GM12891 (cell line): ENCODE data around the gene CXXC5.

Experiments
- DNase-seq: peaks from one replicate; pipeline ENCODE4 v3.0.0; 2011; ENCODE audit warnings: low spot score; ENCODE audit not compliant: insufficient read length
- FAIRE-seq: peaks from 2 replicates; lab custom pipeline; 2011; peaks lifted over from hg19 to GRCh38; lab: Jason Lieb, UNC
- PAX5 ChIP-seq: IDR thresholded peaks from 2 replicates; pipeline ENCODE4 v1.6.1; 2011; ENCODE audit warnings: low read length, moderate library complexity, mild to moderate bottlenecking; ENCODE audit not compliant: insufficient read depth, severe bottlenecking
- POLR2A ChIP-seq: IDR thresholded peaks from 2 replicates; pipeline ENCODE4 v1.6.1; 2011; ENCODE audit warnings: low read depth, low read length, control low read depth
- POLR2AphosphoS5 ChIP-seq: IDR thresholded peaks from 2 replicates; pipeline ENCODE4 v1.6.1; 2011; ENCODE audit warnings: low read depth, low read length, control low read depth
- POU2F2 ChIP-seq: IDR thresholded peaks from 2 replicates; pipeline ENCODE4 v1.6.1; 2011; ENCODE audit warnings: low read depth, mild to moderate bottlenecking, control low read depth, low read length, moderate library complexity
- SPI1 ChIP-seq: IDR thresholded peaks from 2 replicates; pipeline ENCODE4 v1.6.1; 2011; ENCODE audit warnings: low read depth, low read length, control low read depth
- TAF1 ChIP-seq: IDR thresholded peaks from 2 replicates; pipeline ENCODE4 v1.6.1; 2011; ENCODE audit warnings: low read depth, low read length, control low read depth

The CXXC5 gene

GRCh38 chr5:139631520-139632165, 16.5 kb upstream of the CXXC5 start:
- TF ChIP-seq PAX5, result no peak
- TF ChIP-seq POU2F2, result no peak
- no peak for TF ChIP-seq POLR2AphosphoS5
- no peak for TF ChIP-seq SPI1
- no peak for TF ChIP-seq TAF1
- no peak for TF ChIP-seq POLR2A
- DNase-seq, result no peak
- no peak for FAIRE-seq

- FAIRE-seq, result peak; percentile 96
- no peak for DNase-seq
- TF ChIP-seq TAF1 (no peak), POLR2AphosphoS5 (no peak), POU2F2 (peak; percentile 87)
Observed at GRCh38 chr5:139633295-139634027, 14.7 kb upstream of the CXXC5 start.

- FAIRE-seq, result no peak
- TF ChIP-seq POLR2A, result no peak
- no peak for TF ChIP-seq SPI1
- no peak for TF ChIP-seq TAF1
- TF ChIP-seq POLR2AphosphoS5, result no peak
- TF ChIP-seq PAX5, result no peak
- TF ChIP-seq POU2F2, result no peak
Observed at GRCh38 chr5:139634028-139634325, 14.2 kb upstream of the CXXC5 start.

GRCh38 chr5:139634541-139634940, 13.6 kb upstream of the CXXC5 start:
- no peak for TF ChIP-seq POU2F2
- no peak for DNase-seq
- no peak for FAIRE-seq

More at GRCh38 chr5:139634028-139634325, 14.2 kb upstream of the CXXC5 start:
- DNase-seq, result no peak

GRCh38 chr5:139635191-139635590, 13.0 kb upstream of the CXXC5 start:
- FAIRE-seq, result no peak
- TF ChIP-seq SPI1 (no peak), POU2F2 (no peak), POLR2A (no peak), PAX5 (no peak), TAF1 (no peak), POLR2AphosphoS5 (no peak)
- no peak for DNase-seq

- DNase-seq (no peak), FAIRE-seq (no peak)
- peak; percentile 49; the same call in 1 of the 2 replicates for TF ChIP-seq SPI1
- no peak for TF ChIP-seq POLR2A
- no peak for TF ChIP-seq POU2F2
- no peak for TF ChIP-seq TAF1
Observed at GRCh38 chr5:139635606-139636206, 12.4 kb upstream of the CXXC5 start.

- DNase-seq (peak; percentile 67), FAIRE-seq (peak; percentile 85)
Observed at GRCh38 chr5:139636207-139636792, 11.8 kb upstream of the CXXC5 start.

GRCh38 chr5:139636975-139637408, 11.2 kb upstream of the CXXC5 start:
- TF ChIP-seq POLR2A (no peak), POU2F2 (no peak), PAX5 (no peak), POLR2AphosphoS5 (no peak), SPI1 (no peak)
- FAIRE-seq, result peak; percentile 91
- no peak for DNase-seq

More at GRCh38 chr5:139636207-139636792, 11.8 kb upstream of the CXXC5 start:
- TF ChIP-seq POU2F2, result peak; percentile 66; the same call in 1 of the 2 replicates
- TF ChIP-seq TAF1, result no peak
- no peak for TF ChIP-seq POLR2A
- peak; percentile 93 for TF ChIP-seq SPI1
- TF ChIP-seq PAX5, result peak; percentile 98
- TF ChIP-seq POLR2AphosphoS5, result no peak

- DNase-seq (peak; percentile 80), FAIRE-seq (no peak)
- no peak for TF ChIP-seq POU2F2
- no peak for TF ChIP-seq SPI1
- no peak for TF ChIP-seq POLR2AphosphoS5
- no peak for TF ChIP-seq TAF1
- TF ChIP-seq POLR2A, result no peak
- TF ChIP-seq PAX5, result no peak
Observed at GRCh38 chr5:139637438-139638089, 10.6 kb upstream of the CXXC5 start.
